ENCODE results near the gene ATAT1. TPM values are rescaled to one million over a fixed set of nuclear protein-coding genes. Genes with fewer than 3 reads are reported as not detected.

ATAT1 gene
- total and polyA plus RNA-seq, 2 of the 13 experiments (the other 11 are each of a cell fraction or from before 2014, with no cell fraction given): 9.2 to 23.6 TPM

GRCh38 chr6:30647242-30648116 lies 20.8 kb downstream of the ATAT1 start:
- peak overlapping the region; percentile 67 to 98 (median 94) for H3K4me3 ChIP-seq (replicated peaks in 1 of 3; ENCODE audit: insufficient read depth in 1 of 3, low read depth in 2 of 3, low read length in 3 of 3)
- H3K4me2 ChIP-seq (ENCODE audit: low read depth, low read length): peak overlapping the region; percentile 79
- ATAC-seq (peak; percentile 86), FAIRE-seq (peak; percentile 65), DNase-seq (ENCODE audit: low spot score) (peak; percentile 76)
- H3K79me2 ChIP-seq (ENCODE audit: insufficient read depth, low read length): peaks cover 21% of the 10 kb centered on the region
- H3K9ac ChIP-seq (ENCODE audit: insufficient read depth, low read depth, low read length): peak overlapping the region; percentile 88
- H2AFZ ChIP-seq (ENCODE audit: low read length): no peak overlapping the region
- BruUV-seq (replicated peaks): TSS peak; percentile 73
- peaks cover 36% of the 10 kb centered on the region for H3K4me1 ChIP-seq (ENCODE audit: insufficient read depth, low read length)
- CTCF ChIA-PET (ENCODE audit: low intra/inter-chr PET ratio, low total read pairs): no interaction called here
- 1% methylated on average over 33 of the region's 78 CpGs for WGBS (ENCODE audit: low lambda C conversion rate)
- in situ Hi-C loops (cut with HindIII; ENCODE audit: extremely low pct_ligation_motif_present, low pct_unique_long_range_greater_than_20kb) (no loop called here), intact Hi-C loops (cut with micrococcal nuclease; ENCODE audit: unreplicated experiment) (loop anchor here (1.0 to 2.0 kb wide), 2 partner anchors 25 to 48 kb away; partner anchors contain the start of gene DHX16)
- H3K9me3 ChIP-seq (ENCODE audit: low read length): no peaks in the 10 kb centered on the region
- H3K36me3 ChIP-seq (replicated peaks in 1 of 2; ENCODE audit: control insufficient read depth in 1 of 2, insufficient read depth in 2 of 2, low read length in 2 of 2): peaks cover 10 to 47% of the 10 kb centered on the region in 2 experiments
- no peaks in the 10 kb centered on the region for H4K20me1 ChIP-seq (ENCODE audit: insufficient read depth, low read length)
- peak overlapping the region; percentile 88 for H3K27ac ChIP-seq (ENCODE audit: extremely low read length, insufficient read depth, low read length)
- no peaks in the 10 kb centered on the region; a peak in 1 of 5 replicates for H3K27me3 ChIP-seq (ENCODE audit: control insufficient read depth in 1 of 2, insufficient read depth in 2 of 2, low read length in 2 of 2)
- POLR2A ChIA-PET: interaction anchor here (0.6 to 2.6 kb wide), 12 partner anchors 8 to 260 kb away, joined by 3 to 27 read pairs (median 6); partner anchors contain the start of genes DHX16, IER3, MRPS18B and PPP1R10
- TF ChIP-seq HMG20A (CRISPR knock-in tag; IDR thresholded peaks at IDR 0.05; ENCODE audit: borderline replicate concordance) (peak; percentile 8; the same call in 1 of the 2 replicates), ZNF44 (CRISPR knock-in tag; IDR thresholded peaks at IDR 0.05) (peak; percentile 99), PHF8 (CRISPR knock-in tag; IDR thresholded peaks at IDR 0.05) (peak; percentile 96), UBTF (CRISPR knock-in tag; IDR thresholded peaks at IDR 0.05) (peak; percentile 99), MTERF4 (CRISPR knock-in tag; IDR thresholded peaks at IDR 0.05) (peak; percentile 97), ZNF672 (CRISPR knock-in tag; IDR thresholded peaks at IDR 0.05) (peak; percentile 7; the same call in 1 of the 2 replicates), SIX1 (CRISPR knock-in tag; IDR thresholded peaks at IDR 0.05; ENCODE audit: borderline replicate concordance) (peak; percentile 18; the same call in 1 of the 2 replicates), KLF9 (CRISPR knock-in tag; IDR thresholded peaks at IDR 0.05; ENCODE audit: low read depth) (peak; percentile 97), MEIS2 (CRISPR knock-in tag; IDR thresholded peaks at IDR 0.05) (peak; percentile 94), ZFP36 (IDR thresholded peaks at IDR 0.05; ENCODE audit: borderline replicate concordance, low read depth, low read length, partially characterized antibody) (no peak), SOX13 (IDR thresholded peaks at IDR 0.05) (no peak; the same call in 1 of the 2 replicates), SOX13 (CRISPR knock-in tag; conservative IDR thresholded peaks at IDR 0.05 in 1 of 2, IDR thresholded peaks at IDR 0.05 in 1 of 2) (peak in 1 of 2 experiments; percentile 64; a peak in 1 of 4 replicates), MBD4 (IDR thresholded peaks at IDR 0.05; ENCODE audit: borderline replicate concordance, low read length) (no peak), SPEN (CRISPR knock-in tag; IDR thresholded peaks at IDR 0.05; ENCODE audit: low read depth) (peak; percentile 98), ARNT2 (CRISPR knock-in tag; IDR thresholded peaks at IDR 0.05; ENCODE audit: low read depth) (peak; percentile 98), BCL6 (CRISPR knock-in tag; IDR thresholded peaks at IDR 0.05) (peak; percentile 83), ZNF264 (CRISPR knock-in tag; IDR thresholded peaks at IDR 0.05) (peak; percentile 72; the same call in 1 of the 2 replicates), DMAP1 (CRISPR knock-in tag; IDR thresholded peaks at IDR 0.05) (peak; percentile 97), TBP (CRISPR knock-in tag; IDR thresholded peaks at IDR 0.05) (no peak; the same call in 1 of the 2 replicates)
- TF ChIP-seq, protein P1, sequence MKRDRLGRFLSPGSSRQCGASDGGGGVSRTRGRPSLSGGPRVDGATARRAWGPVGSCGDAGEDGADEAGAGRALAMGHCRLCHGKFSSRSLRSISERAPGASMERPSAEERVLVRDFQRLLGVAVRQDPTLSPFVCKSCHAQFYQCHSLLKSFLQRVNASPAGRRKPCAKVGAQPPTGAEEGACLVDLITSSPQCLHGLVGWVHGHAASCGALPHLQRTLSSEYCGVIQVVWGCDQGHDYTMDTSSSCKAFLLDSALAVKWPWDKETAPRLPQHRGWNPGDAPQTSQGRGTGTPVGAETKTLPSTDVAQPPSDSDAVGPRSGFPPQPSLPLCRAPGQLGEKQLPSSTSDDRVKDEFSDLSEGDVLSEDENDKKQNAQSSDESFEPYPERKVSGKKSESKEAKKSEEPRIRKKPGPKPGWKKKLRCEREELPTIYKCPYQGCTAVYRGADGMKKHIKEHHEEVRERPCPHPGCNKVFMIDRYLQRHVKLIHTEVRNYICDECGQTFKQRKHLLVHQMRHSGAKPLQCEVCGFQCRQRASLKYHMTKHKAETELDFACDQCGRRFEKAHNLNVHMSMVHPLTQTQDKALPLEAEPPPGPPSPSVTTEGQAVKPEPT (CRISPR knock-in tag; IDR thresholded peaks at IDR 0.05; ENCODE audit: low read depth): peak; percentile 3; the same call in 1 of the 2 replicates
